Hematopoietic multipotent progenitor cell treated with erythropoietin and hydrocortisone succinate and interleukin-3 and kit ligand, for 8 days (in vitro differentiated cells): ENCODE results near the gene C16orf89.

Experiments used
- DNase-seq: peaks from one replicate; pipeline ENCODE4 v3.0.0-alpha.2; 2015

The C16orf89 gene

GRCh38 chr16:5002699-5003143 lies 63.0 kb downstream of the C16orf89 start:
- no peak for DNase-seq

GRCh38 chr16:5001986-5002385 lies 63.8 kb downstream of the C16orf89 start:
- DNase-seq = no peak

GRCh38 chr16:5001571-5001970 lies 64.2 kb downstream of the C16orf89 start:
- no peak for DNase-seq

GRCh38 chr16:5000573-5001001 lies 65.2 kb downstream of the C16orf89 start:
- no peak for DNase-seq

GRCh38 chr16:4994719-4995434 lies 70.9 kb downstream of the C16orf89 start:
- no peak for DNase-seq
